Neuronal stem cell (in vitro differentiated cells): ENCODE data around the gene TRNP1.

Source experiments
- DNase-seq: peaks from one replicate; pipeline ENCODE4 v3.0.0-alpha.2; 2013; ENCODE audit warnings: low spot score
- H2AFZ ChIP-seq: one replicate; pipeline ENCODE4 v1.6.1; 2013; ENCODE audit warnings: mild to moderate bottlenecking, low read length, inconsistent platforms
- H2AK5ac ChIP-seq: 2 replicates; pipeline ENCODE4 v1.6.1; 2013; ENCODE audit warnings: low read depth, mild to moderate bottlenecking, inconsistent platforms, low read length, moderate library complexity, mixed read lengths
- H2BK120ac ChIP-seq: 2 replicates; pipeline ENCODE4 v1.6.1; 2013; ENCODE audit warnings: low read depth, mild to moderate bottlenecking, inconsistent platforms, low read length, moderate library complexity, mixed read lengths
- H2BK12ac ChIP-seq: one replicate; pipeline ENCODE4 v1.6.1; 2013; ENCODE audit warnings: low read length, inconsistent platforms
- H2BK15ac ChIP-seq: 2 replicates; pipeline ENCODE4 v1.6.1; 2013; ENCODE audit warnings: mild to moderate bottlenecking, low read length, inconsistent platforms, mixed read lengths
- H2BK5ac ChIP-seq: one replicate; pipeline ENCODE4 v1.6.1; 2013; ENCODE audit warnings: inconsistent platforms, mild to moderate bottlenecking, low read length, moderate library complexity
- H3K14ac ChIP-seq: one replicate; pipeline ENCODE4 v1.6.1; 2013; ENCODE audit warnings: low read length, inconsistent platforms
- H3K18ac ChIP-seq: 2 replicates; pipeline ENCODE4 v1.6.1; 2013; ENCODE audit warnings: low read length, inconsistent platforms
- H3K23ac ChIP-seq: 2 replicates; pipeline ENCODE4 v1.6.1; 2013; ENCODE audit warnings: low read depth, mild to moderate bottlenecking, mixed read lengths, low read length, inconsistent platforms; ENCODE audit not compliant: poor library complexity
- H3K27ac ChIP-seq: replicated peaks from 3 replicates; pipeline ENCODE4 v1.5.1; 2013; ENCODE audit warnings: low read length, inconsistent platforms
- H3K27me3 ChIP-seq, 3 experiments: 2 replicates each; pipeline ENCODE4 v1.6.1; 2013; ENCODE audit warnings: low read length in 3 of 3, mild to moderate bottlenecking in 2 of 3, inconsistent platforms in 1 of 3, low read depth in 1 of 3, mixed read lengths in 1 of 3, moderate library complexity in 1 of 3; ENCODE audit not compliant: control insufficient read depth in 3 of 3, insufficient read depth in 3 of 3
- H3K36me3 ChIP-seq, 2 donors: replicated peaks in 1 of 2; 2 replicates each; pipeline ENCODE4 v1.6.1; 2013; ENCODE audit warnings: low read length in 2 of 2; ENCODE audit not compliant: control insufficient read depth in 2 of 2, insufficient read depth in 2 of 2
- H3K4ac ChIP-seq: 2 replicates; pipeline ENCODE4 v1.6.1; 2013; ENCODE audit warnings: inconsistent platforms, mild to moderate bottlenecking, low read length, moderate library complexity
- H3K4me1 ChIP-seq, 2 donors: 1 replicate in 1 of 2; 2 replicates in 1 of 2; pipeline ENCODE4 v1.6.1; 2013; ENCODE audit warnings: low read length in 2 of 2, low read depth in 1 of 2; ENCODE audit not compliant: control insufficient read depth in 2 of 2, insufficient read depth in 1 of 2
- H3K4me2 ChIP-seq: one replicate; pipeline ENCODE4 v1.6.1; 2013; ENCODE audit warnings: mild to moderate bottlenecking, low read length, inconsistent platforms; ENCODE audit not compliant: insufficient read depth, poor library complexity, severe bottlenecking
- H3K4me3 ChIP-seq, 2 donors: 2 replicates each; pipeline ENCODE4 v1.5.1; 2013; ENCODE audit warnings: low read length in 2 of 2, mild to moderate bottlenecking in 2 of 2, inconsistent platforms in 1 of 2, moderate library complexity in 1 of 2
- H3K79me1 ChIP-seq: one replicate; pipeline ENCODE4 v1.6.1; 2013; ENCODE audit warnings: low read depth, mild to moderate bottlenecking, inconsistent platforms, low read length, moderate library complexity
- H3K9ac ChIP-seq: one replicate; pipeline ENCODE4 v1.6.1; 2013; ENCODE audit warnings: mild to moderate bottlenecking, low read depth, low read length, inconsistent platforms; ENCODE audit not compliant: poor library complexity
- H3K9me3 ChIP-seq, 2 donors: replicated peaks in 1 of 2; 2 replicates each; pipeline versions ENCODE3 to v1.6.1; 2013; ENCODE audit warnings: low read length in 2 of 2, mild to moderate bottlenecking in 2 of 2, inconsistent platforms in 1 of 2, low read depth in 1 of 2, mixed read lengths in 1 of 2, moderate library complexity in 1 of 2; ENCODE audit not compliant: control insufficient read depth in 2 of 2, insufficient read depth in 1 of 2
- H4K8ac ChIP-seq: one replicate; pipeline ENCODE4 v1.6.1; 2013; ENCODE audit warnings: low read depth, mild to moderate bottlenecking, inconsistent platforms, low read length, moderate library complexity
- H4K91ac ChIP-seq: one replicate; pipeline ENCODE4 v1.6.1; 2013; ENCODE audit warnings: low read length, low read depth, mild to moderate bottlenecking, inconsistent platforms; ENCODE audit not compliant: poor library complexity
- WGBS, 2 donors: extraction: QIAGEN DNeasy Blood & Tissue Kit; methylation state at CpG; one replicate each; pipeline ENCODE4 v1.1.7; 2013; ENCODE audit warnings: missing lambda C conversion rate in 2 of 2, mixed read lengths in 1 of 2; ENCODE audit not compliant: insufficient read length in 2 of 2, insufficient replicate concordance in 1 of 2; ENCODE audit errors: extremely low coverage in 2 of 2; 5-methylcytosine and 5-hydroxymethylcytosine counted together

The TRNP1 gene

GRCh38 chr1:26961826-26962225 is 31.7 kb upstream of the TRNP1 start:
- Histone ChIP-seq H3K27me3 (peaks cover 17 to 64% (median 35%) of the 10 kb centered on the region in 3 experiments), H2BK15ac (no peak overlapping the region), H3K18ac (no peak overlapping the region), H4K8ac (no peak overlapping the region), H3K79me1 (no peaks in the 10 kb centered on the region), H4K91ac (no peak overlapping the region), H2AFZ (no peak overlapping the region), H2BK5ac (no peak overlapping the region), H3K4me3 (no peak overlapping the region), H3K9ac (no peak overlapping the region), H3K36me3 (no peaks in the 10 kb centered on the region), H2BK120ac (no peak overlapping the region), H3K4me2 (no peak overlapping the region), H3K27ac (no peak overlapping the region), H2BK12ac (no peak overlapping the region), H3K14ac (no peak overlapping the region), H3K4ac (no peak overlapping the region), H3K23ac (no peak overlapping the region), H2AK5ac (no peak overlapping the region), H3K4me1 (peaks cover 3% of the 10 kb centered on the region in 2 donors), H3K9me3 (no peaks in the 10 kb centered on the region)
- no peak for DNase-seq
- WGBS, 2 donors = no CpG with 5 or more reads among the region's 3 CpGs

- Histone ChIP-seq H3K23ac (no peak overlapping the region), H3K4ac (no peak overlapping the region), H3K79me1 (no peaks in the 10 kb centered on the region), H2BK5ac (no peak overlapping the region), H3K27me3 (peaks cover 5 to 52% (median 18%) of the 10 kb centered on the region in 3 experiments), H2BK12ac (no peak overlapping the region), H4K91ac (no peak overlapping the region), H3K18ac (no peak overlapping the region), H3K27ac (no peak overlapping the region), H3K4me3 (no peak overlapping the region), H2AK5ac (no peak overlapping the region), H2BK15ac (no peak overlapping the region), H2BK120ac (no peak overlapping the region), H3K36me3 (no peaks in the 10 kb centered on the region), H3K9ac (no peak overlapping the region), H3K4me1 (no peaks in the 10 kb centered on the region), H3K9me3 (no peaks in the 10 kb centered on the region), H4K8ac (no peak overlapping the region), H3K14ac (no peak overlapping the region), H2AFZ (no peak overlapping the region), H3K4me2 (no peak overlapping the region)
- WGBS, 2 donors = no CpG with 5 or more reads among the region's 6 CpGs
- DNase-seq = no peak
These were observed 28.3 kb upstream of the TRNP1 start for GRCh38 chr1:26965213-26965612.

- Histone ChIP-seq H4K8ac (no peak overlapping the region), H3K4me3 (no peak overlapping the region), H3K9me3 (no peaks in the 10 kb centered on the region), H2AK5ac (no peak overlapping the region), H3K4me1 (no peaks in the 10 kb centered on the region), H2BK5ac (no peak overlapping the region), H3K4me2 (no peak overlapping the region), H3K27ac (no peak overlapping the region), H3K14ac (no peak overlapping the region), H3K18ac (no peak overlapping the region), H3K79me1 (no peaks in the 10 kb centered on the region), H3K23ac (no peak overlapping the region), H2BK15ac (no peak overlapping the region), H4K91ac (no peak overlapping the region), H3K36me3 (no peaks in the 10 kb centered on the region), H3K27me3 (peaks cover 1 to 50% (median 13%) of the 10 kb centered on the region in 3 experiments), H2AFZ (no peak overlapping the region), H2BK120ac (no peak overlapping the region), H2BK12ac (no peak overlapping the region), H3K4ac (no peak overlapping the region), H3K9ac (no peak overlapping the region)
- DNase-seq = no peak
- no CpG with 5 or more reads among the region's 9 CpGs for WGBS, 2 donors
These were observed 27.9 kb upstream of the TRNP1 start for GRCh38 chr1:26965628-26966027.

GRCh38 chr1:26970810-26971209 is 22.7 kb upstream of the TRNP1 start:
- Histone ChIP-seq H2BK15ac (no peak overlapping the region), H2BK5ac (no peak overlapping the region), H3K4me3 (no peak overlapping the region), H2AFZ (no peak overlapping the region), H3K27ac (no peak overlapping the region), H3K79me1 (no peaks in the 10 kb centered on the region), H2BK120ac (no peak overlapping the region), H3K36me3 (no peaks in the 10 kb centered on the region), H2AK5ac (peak overlapping the region; percentile 2), H3K18ac (peak overlapping the region; percentile 20), H3K9ac (no peak overlapping the region), H3K4ac (no peak overlapping the region), H3K14ac (no peak overlapping the region), H4K8ac (no peak overlapping the region), H3K23ac (no peak overlapping the region), H3K9me3 (no peaks in the 10 kb centered on the region), H2BK12ac (no peak overlapping the region), H4K91ac (no peak overlapping the region), H3K4me2 (no peak overlapping the region), H3K4me1 (peaks cover 0 to 5% of the 10 kb centered on the region in 2 donors), H3K27me3 (peaks cover 0 to 30% (median 2%) of the 10 kb centered on the region in 3 experiments)
- DNase-seq = no peak
- WGBS, 2 donors = no CpG with 5 or more reads among the region's 7 CpGs
